IPS DF 6.9 (cell line): ENCODE measurements around the gene NOS3.

ENCODE experiments used
- DNase-seq: peaks from one replicate; pipeline ENCODE4 v3.0.0-alpha.2; 2013; ENCODE audit warnings: low read depth, low spot score
- H3K27ac ChIP-seq: one replicate; pipeline ENCODE4 v1.5.1; 2013; ENCODE audit warnings: low read length, control low read depth
- H3K27me3 ChIP-seq: 2 replicates; pipeline ENCODE4 v1.6.1; 2013; ENCODE audit warnings: mild to moderate bottlenecking, low read length; ENCODE audit not compliant: control insufficient read depth, insufficient read depth
- H3K36me3 ChIP-seq: 2 replicates; pipeline ENCODE4 v1.6.1; 2013; ENCODE audit warnings: low read length; ENCODE audit not compliant: control insufficient read depth, insufficient read depth
- H3K4me1 ChIP-seq: 2 replicates; pipeline ENCODE4 v1.6.1; 2013; ENCODE audit warnings: low read length; ENCODE audit not compliant: control insufficient read depth, insufficient read depth
- H3K4me3 ChIP-seq: 2 replicates; pipeline ENCODE4 v1.5.1; 2013; ENCODE audit warnings: mild to moderate bottlenecking, low read length
- H3K9me3 ChIP-seq: 2 replicates; pipeline ENCODE4 v1.6.1; 2013; ENCODE audit warnings: low read length, inconsistent platforms; ENCODE audit not compliant: control insufficient read depth, insufficient read depth
- WGBS: extraction: QIAGEN DNeasy Blood & Tissue Kit; methylation state at CpG from one replicate; pipeline ENCODE4 v1.1.7; 2013; ENCODE audit warnings: mixed read lengths, missing lambda C conversion rate; ENCODE audit not compliant: insufficient read length, insufficient coverage; 5-methylcytosine and 5-hydroxymethylcytosine counted together

NOS3 gene

DNA sequence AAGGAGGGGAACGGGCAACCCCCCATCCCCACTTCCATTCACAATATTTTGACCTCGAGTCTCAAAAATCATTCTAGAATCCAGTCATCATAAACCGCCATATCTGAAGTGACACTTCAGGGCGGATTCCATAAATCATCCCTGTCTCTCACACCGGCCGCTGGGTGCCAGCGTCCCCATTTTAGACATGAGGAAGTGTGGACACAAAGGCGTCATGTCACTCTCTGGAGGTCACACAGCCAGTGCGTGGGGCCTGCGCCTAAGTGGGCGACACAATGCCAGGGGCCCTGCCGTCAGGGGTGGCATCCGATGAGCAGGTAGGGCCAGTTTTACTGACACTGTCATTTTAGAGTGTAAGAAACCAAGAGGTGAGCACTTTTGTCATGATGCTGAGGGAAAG, 32.2 kb upstream of the NOS3 start:
- WGBS = no CpG with 5 or more reads among the region's 13 CpGs
- Histone ChIP-seq H3K36me3 (no peaks in the 10 kb centered on the region), H3K4me3 (no peak overlapping the region), H3K4me1 (peaks cover 6% of the 10 kb centered on the region), H3K9me3 (no peaks in the 10 kb centered on the region), H3K27ac (no peak overlapping the region), H3K27me3 (no peaks in the 10 kb centered on the region)
- DNase-seq = no peak

GRCh38 chr7:150959081-150959480, 31.7 kb upstream of the NOS3 start:
- Histone ChIP-seq H3K4me3 (no peak overlapping the region), H3K4me1 (peaks cover 6% of the 10 kb centered on the region), H3K27me3 (no peaks in the 10 kb centered on the region), H3K9me3 (no peaks in the 10 kb centered on the region), H3K36me3 (no peaks in the 10 kb centered on the region), H3K27ac (no peak overlapping the region)
- no CpG with 5 or more reads among the region's 3 CpGs for WGBS
- DNase-seq = no peak

DNA sequence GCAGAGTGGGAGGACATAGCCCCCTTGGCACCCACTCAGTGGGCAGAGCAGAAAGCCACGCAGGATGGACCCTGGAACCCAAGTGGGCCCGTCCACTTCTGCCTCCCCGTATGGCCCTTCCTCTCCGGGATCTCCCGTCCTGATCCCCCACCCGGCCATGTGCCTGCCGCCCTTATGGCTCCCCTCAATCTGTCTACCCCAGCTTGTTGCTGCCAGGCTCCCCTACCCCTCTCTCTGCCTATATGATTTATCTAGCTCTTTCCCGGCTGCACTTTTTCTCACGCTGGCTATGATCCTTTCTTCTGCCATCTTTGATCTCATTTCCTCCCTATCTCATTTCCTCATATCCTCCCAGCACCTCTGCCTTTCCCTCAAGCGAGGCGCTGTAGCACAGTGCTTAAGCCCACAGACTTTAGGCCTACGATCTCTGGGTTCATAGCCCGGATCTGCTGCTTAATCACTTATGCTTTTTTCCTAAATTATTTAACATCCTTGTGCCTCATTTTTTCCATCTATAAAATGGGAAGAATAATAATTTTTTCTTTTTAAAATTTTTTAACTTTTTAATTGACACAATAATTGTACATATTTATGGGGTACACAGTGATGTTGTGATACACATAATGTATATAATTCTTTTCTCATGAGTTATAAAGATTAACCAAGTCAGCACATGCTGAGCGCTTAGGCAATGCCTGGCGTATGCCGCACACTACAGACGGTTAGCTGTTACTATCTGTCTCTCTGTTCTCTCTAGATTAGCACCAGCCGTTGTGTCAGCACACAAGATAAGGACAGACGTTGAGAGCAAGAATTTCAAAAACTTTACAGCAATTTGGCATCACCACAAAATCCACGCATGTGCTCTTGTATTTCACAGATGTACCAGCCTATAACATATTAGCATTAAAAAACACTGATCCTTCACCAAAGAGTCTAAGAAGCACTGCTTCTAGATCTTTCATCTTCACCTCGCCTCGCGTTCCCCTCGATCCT, 30.8 kb upstream of the NOS3 start:
- Histone ChIP-seq H3K27ac (no peak overlapping the region), H3K4me1 (peaks cover 6% of the 10 kb centered on the region), H3K27me3 (no peaks in the 10 kb centered on the region), H3K9me3 (no peaks in the 10 kb centered on the region), H3K4me3 (no peak overlapping the region), H3K36me3 (no peaks in the 10 kb centered on the region)
- DNase-seq = no peak
- no CpG with 5 or more reads among the region's 24 CpGs for WGBS

DNA sequence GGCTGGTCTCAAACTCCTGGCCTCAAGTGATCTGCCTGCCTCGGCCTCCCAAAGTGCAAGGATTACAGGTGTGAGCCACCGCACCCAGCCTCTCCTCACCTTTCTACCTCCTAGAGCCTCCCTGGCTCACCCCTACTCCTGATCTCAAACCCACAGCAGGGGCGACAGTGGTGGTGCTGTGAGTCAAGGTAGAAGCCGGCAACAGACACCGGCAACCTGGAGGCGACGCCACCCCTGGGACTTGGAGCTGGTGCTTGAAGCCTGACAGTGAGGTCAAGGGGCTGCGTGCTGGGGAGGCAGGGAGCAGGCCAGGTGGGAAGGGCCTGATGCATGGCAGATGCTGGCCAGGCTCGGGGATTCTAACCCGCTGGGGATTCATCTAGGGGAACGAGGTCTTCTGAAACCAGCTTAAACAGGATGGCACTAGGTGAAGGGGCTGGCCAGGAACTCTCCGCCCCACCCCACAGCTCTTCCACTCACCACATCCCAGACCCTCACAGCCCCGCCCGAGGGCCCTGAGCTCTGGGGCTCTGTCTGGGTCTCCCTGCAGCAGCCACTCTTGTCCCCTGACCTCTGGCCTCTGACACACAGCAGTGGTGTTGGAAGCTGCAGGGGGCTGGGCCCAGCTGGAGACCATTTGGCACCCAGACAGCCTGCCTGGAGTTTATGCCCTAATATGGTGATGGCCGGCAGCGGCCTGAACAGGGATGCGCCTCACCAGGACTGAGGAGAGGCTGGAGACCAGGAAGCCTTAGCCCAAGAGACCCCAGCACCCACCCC, 29.1 kb upstream of the NOS3 start:
- no CpG with 5 or more reads among the region's 17 CpGs for WGBS
- no peaks in the 10 kb centered on the region for H3K27me3 ChIP-seq
- peaks cover 1% of the 10 kb centered on the region; the same call in 1 of the 2 replicates for H3K4me1 ChIP-seq

GRCh38 chr7:150962290-150962552, 28.6 kb upstream of the NOS3 start:
- H3K4me1 ChIP-seq = peaks cover 1% of the 10 kb centered on the region; the same call in 1 of the 2 replicates
- no peaks in the 10 kb centered on the region for H3K9me3 ChIP-seq
- H3K4me3 ChIP-seq = no peak overlapping the region
- no CpG with 5 or more reads among the region's 2 CpGs for WGBS
- H3K36me3 ChIP-seq = no peaks in the 10 kb centered on the region
- no peak for DNase-seq
- H3K27ac ChIP-seq = no peak overlapping the region
- H3K27me3 ChIP-seq = no peaks in the 10 kb centered on the region

More for the DNA sequence above, 29.1 kb upstream of the NOS3 start:
- no peak for DNase-seq
- Histone ChIP-seq H3K27ac (no peak overlapping the region), H3K9me3 (no peaks in the 10 kb centered on the region), H3K4me3 (no peak overlapping the region), H3K36me3 (no peaks in the 10 kb centered on the region)

DNA sequence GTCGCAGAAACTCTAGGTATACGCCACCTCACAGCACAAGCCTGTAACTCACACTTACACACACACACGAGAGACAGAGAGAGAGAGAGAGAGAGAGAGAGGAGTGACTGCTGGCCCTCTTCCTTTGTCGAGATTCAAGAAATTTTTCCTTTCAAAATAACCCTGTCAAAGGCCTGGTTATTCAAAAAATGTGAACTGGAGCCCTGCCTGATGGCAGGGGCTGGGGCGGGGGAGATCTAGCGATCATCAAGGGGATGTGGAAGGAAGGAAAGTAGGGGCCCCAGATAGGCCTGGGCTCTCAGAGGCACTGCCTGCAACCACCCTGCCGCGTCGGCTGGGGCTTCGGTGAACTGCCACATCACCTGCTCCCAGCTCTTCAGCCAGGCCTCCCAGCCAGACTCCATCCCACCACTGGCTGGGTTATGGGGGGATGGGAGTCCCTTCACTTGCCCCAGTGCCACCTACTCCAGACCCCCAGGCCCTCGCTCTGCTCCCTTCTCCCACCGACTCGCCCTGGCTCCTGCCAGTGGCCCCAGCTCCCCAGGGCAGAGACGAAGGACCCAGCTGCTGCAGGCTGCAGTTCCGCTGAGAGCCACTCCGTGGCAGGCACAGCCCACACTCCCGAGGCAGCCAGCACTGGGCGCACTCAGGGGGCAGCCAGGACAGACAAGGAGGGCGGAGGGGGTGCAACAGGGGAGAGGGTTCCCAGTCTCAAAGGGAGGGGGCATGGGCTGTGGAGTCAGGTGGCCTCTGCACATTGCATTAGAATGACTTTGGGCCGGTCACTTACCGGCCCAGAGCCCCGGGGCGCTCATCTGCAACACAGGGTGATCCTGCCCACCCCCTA, 28.0 kb upstream of the NOS3 start:
- H3K4me3 ChIP-seq = no peak overlapping the region
- no peaks in the 10 kb centered on the region for H3K36me3 ChIP-seq
- H3K27ac ChIP-seq = no peak overlapping the region
- DNase-seq = no peak
- H3K9me3 ChIP-seq = no peaks in the 10 kb centered on the region
- H3K27me3 ChIP-seq = no peaks in the 10 kb centered on the region
- peaks cover 1% of the 10 kb centered on the region; the same call in 1 of the 2 replicates for H3K4me1 ChIP-seq
- WGBS = no CpG with 5 or more reads among the region's 23 CpGs

DNA sequence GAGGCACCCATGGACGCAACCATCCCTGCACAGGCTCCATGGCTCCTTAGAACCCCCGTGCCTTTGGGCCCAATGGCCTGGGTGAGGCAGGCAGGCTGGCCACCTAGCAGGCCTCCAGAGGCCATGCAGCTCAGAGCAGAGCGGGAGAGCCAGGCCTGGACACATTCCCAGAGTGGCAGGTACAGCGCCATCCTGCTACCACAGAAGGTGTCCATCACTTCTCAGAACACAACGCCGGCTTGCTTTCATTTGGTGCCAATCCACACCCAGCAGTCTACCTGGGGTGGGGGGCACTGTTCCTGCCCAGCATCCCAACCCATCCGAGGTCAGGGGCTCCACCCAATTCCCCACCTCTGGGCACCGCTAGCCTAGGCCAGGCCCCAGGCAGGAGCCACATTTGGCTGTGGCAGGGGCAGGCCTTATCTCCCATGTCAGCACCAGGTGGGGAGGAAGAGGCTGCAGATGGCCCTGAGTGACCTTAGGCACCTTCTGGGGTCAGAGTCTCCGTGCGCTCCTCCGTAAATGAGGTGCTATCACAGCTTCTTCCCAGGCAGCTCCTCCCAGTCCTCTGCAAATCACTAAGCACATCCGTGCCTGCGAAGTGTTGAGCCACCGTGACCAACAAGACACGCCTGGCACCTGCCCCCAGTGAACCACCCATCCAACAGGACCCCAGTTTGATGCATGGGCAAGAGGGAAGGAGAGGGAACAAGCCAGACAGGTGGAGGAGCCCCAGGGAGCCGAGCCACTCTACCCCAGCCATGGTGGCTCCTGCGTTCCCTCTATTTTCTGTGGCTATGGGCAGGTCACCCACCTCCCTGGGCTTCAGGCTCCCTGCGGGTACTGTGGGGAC, 26.9 kb upstream of the NOS3 start:
- no peaks in the 10 kb centered on the region for H3K36me3 ChIP-seq
- no peak overlapping the region for H3K4me3 ChIP-seq
- no peaks in the 10 kb centered on the region for H3K9me3 ChIP-seq
- no CpG with 5 or more reads among the region's 18 CpGs for WGBS
- peaks cover 1% of the 10 kb centered on the region; the same call in 1 of the 2 replicates for H3K4me1 ChIP-seq
- H3K27me3 ChIP-seq = no peaks in the 10 kb centered on the region
- no peak for DNase-seq
- no peak overlapping the region for H3K27ac ChIP-seq

DNA sequence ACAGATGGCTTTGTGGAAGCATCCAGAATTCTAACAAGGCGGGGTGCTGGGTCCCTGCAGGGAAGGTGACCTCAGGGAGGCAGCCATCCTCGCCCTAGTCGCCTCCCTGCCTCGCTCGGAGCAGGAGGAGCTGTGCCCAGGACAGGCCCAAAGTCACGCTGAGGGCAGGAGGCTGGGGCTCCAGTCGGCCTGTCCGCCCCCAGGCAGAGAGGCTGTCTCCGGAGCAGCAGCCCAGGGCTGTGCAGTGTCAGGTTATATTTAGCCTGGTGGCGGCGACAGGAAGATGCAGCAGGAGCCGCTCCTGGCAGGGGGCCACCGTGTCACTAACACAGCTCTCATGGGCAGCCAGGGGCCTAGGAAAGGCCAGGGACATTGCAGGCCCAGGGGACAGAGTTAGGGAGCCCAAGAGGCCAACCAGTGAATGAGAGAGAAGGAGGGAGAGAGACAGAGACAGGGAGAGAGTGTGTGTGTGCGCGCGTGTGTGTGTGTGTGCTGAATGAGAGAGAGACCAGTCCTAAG, 26.2 kb upstream of the NOS3 start:
- peaks cover 5% of the 10 kb centered on the region; the same call in 1 of the 2 replicates for H3K4me1 ChIP-seq
- no peak overlapping the region for H3K27ac ChIP-seq

GRCh38 chr7:150965273-150965830, 25.5 kb upstream of the NOS3 start:
- peaks cover 7% of the 10 kb centered on the region; the same call in 1 of the 2 replicates for H3K4me1 ChIP-seq
- no CpG with 5 or more reads among the region's 16 CpGs for WGBS
- DNase-seq = no peak
- H3K27me3 ChIP-seq = no peaks in the 10 kb centered on the region
- H3K9me3 ChIP-seq = no peaks in the 10 kb centered on the region
- no peak overlapping the region for H3K27ac ChIP-seq
- no peak overlapping the region for H3K4me3 ChIP-seq
- no peaks in the 10 kb centered on the region; the same call in 1 of the 2 replicates for H3K36me3 ChIP-seq

More for the DNA sequence above, 26.2 kb upstream of the NOS3 start:
- Histone ChIP-seq H3K36me3 (no peaks in the 10 kb centered on the region), H3K27me3 (no peaks in the 10 kb centered on the region), H3K4me3 (no peak overlapping the region), H3K9me3 (no peaks in the 10 kb centered on the region)
- no peak for DNase-seq
- WGBS = no CpG with 5 or more reads among the region's 16 CpGs
